Ectodermal cell (in vitro differentiated cells): ENCODE measurements around the gene TMSB4X.

ENCODE experiments used
- H3K27ac ChIP-seq: 2 replicates; pipeline ENCODE4 v1.7.0; 2013; ENCODE audit warnings: mild to moderate bottlenecking, low read depth, low read length; ENCODE audit not compliant: insufficient read depth, poor library complexity, severe bottlenecking
- H3K27me3 ChIP-seq: 2 replicates; pipeline ENCODE4 v1.7.0; 2013; ENCODE audit warnings: mild to moderate bottlenecking, low read length; ENCODE audit not compliant: insufficient read depth, control insufficient read depth, poor library complexity, severe bottlenecking
- H3K36me3 ChIP-seq: one replicate; pipeline ENCODE4 v1.7.0; 2013; ENCODE audit warnings: low read length; ENCODE audit not compliant: control insufficient read depth, insufficient read depth
- H3K4me1 ChIP-seq: one replicate; pipeline ENCODE4 v1.7.0; 2013; ENCODE audit warnings: low read length; ENCODE audit not compliant: control insufficient read depth, insufficient read depth
- H3K4me3 ChIP-seq: 2 replicates; pipeline ENCODE4 v1.7.0; 2013; ENCODE audit warnings: low read depth, low read length, control low read depth; ENCODE audit not compliant: insufficient read depth
- H3K9me3 ChIP-seq: 2 replicates; pipeline ENCODE4 v1.7.0; 2013; ENCODE audit warnings: mild to moderate bottlenecking, low read length, moderate library complexity; ENCODE audit not compliant: control insufficient read depth
- WGBS, 2 experiments: methylation state at CpG; one replicate each; pipeline ENCODE4 v1.1.7; 2013; ENCODE audit warnings: missing lambda C conversion rate in 2 of 2; 5-methylcytosine and 5-hydroxymethylcytosine counted together

Gene TMSB4X

GRCh38 chrX:12993826-12994225 is 18.9 kb downstream of the TMSB4X start:
- Histone ChIP-seq H3K27me3 (no peaks in the 10 kb centered on the region), H3K27ac (no peak overlapping the region), H3K36me3 (no peaks in the 10 kb centered on the region), H3K9me3 (no peaks in the 10 kb centered on the region), H3K4me3 (no peak overlapping the region), H3K4me1 (no peaks in the 10 kb centered on the region)
- 88 to 92% methylated on average over 1 of the region's 1 CpG for WGBS, 2 experiments

GRCh38 chrX:12994321-12994720 is 19.4 kb downstream of the TMSB4X start:
- H3K27ac ChIP-seq = no peak overlapping the region
- WGBS, 2 experiments = 74 to 93% methylated on average over 2 to 4 of the region's 4 CpGs
- no peak overlapping the region for H3K4me3 ChIP-seq
- H3K27me3 ChIP-seq = no peaks in the 10 kb centered on the region
- no peaks in the 10 kb centered on the region for H3K36me3 ChIP-seq
- H3K9me3 ChIP-seq = no peaks in the 10 kb centered on the region
- H3K4me1 ChIP-seq = no peaks in the 10 kb centered on the region

DNA sequence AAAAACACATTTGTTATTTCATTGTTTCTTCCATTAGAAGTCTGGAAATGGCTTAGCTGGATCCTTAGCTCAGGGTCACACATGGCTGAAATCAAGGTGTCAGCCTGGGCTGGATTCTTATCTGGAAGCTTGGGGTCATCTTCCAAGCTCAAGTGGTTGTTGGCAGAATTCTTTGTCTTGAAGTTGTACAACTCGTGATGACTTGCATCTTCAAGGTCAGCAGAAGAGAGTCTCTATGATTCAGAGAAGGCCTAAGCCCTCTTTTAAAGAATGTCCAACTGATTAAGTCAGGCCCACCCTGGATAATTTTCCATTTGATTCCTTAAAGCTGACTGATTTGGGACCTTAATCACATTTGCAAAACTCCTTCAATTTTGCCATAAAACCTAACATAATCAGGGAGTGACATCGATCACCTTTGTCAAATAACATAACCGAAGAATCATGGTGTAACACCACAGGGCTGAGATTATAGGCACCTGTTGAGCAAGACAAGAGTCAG is 22.1 kb downstream of the TMSB4X start:
- WGBS, 2 experiments = 89 to 97% methylated on average over 3 of the region's 3 CpGs

DNA sequence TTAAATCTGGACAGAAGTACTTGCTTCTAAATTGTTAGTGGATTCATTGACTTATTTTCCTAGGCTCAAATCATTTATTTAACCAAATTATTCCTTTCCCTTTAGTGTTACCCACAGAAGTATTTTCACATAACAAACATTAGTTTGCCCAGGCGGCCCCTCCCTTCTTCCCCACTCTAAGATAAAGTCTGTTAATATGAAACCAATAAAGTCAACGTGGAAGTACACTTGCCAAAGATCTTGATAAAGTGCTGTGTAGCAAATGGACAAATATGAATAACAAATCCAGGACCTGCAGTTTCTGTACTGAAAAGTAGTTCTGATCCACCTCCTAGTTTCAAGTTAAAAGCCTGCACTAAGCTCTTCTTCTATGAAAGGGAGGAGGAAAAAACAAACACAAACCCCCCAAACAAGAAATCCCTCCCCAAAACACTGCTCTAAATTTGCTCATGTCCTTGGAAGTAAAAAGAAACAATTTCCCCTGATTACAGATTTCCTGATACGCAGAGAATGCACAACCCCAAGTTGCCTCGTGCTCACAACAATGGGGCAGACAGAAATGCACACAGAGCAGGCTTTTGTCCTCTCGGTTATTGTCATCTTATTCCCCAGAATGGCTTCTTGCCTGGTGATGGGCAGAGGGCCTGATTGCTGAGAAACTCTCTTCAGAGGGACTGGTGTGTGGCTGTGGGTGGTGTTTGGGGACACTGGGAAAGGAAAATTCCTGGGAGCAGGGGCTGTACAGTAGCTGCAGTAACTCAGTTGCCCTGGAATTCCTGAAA is 23.2 kb downstream of the TMSB4X start:
- Histone ChIP-seq H3K4me1 (no peaks in the 10 kb centered on the region), H3K36me3 (no peaks in the 10 kb centered on the region), H3K27me3 (no peaks in the 10 kb centered on the region), H3K27ac (no peak overlapping the region), H3K4me3 (no peak overlapping the region), H3K9me3 (no peaks in the 10 kb centered on the region)
- 30 to 46% methylated on average over 4 to 5 of the region's 5 CpGs for WGBS, 2 experiments

More for the DNA sequence above, 22.1 kb downstream of the TMSB4X start:
- Histone ChIP-seq H3K27me3 (no peaks in the 10 kb centered on the region), H3K27ac (no peak overlapping the region), H3K36me3 (no peaks in the 10 kb centered on the region), H3K4me1 (no peaks in the 10 kb centered on the region), H3K4me3 (no peak overlapping the region), H3K9me3 (no peaks in the 10 kb centered on the region)

GRCh38 chrX:12999422-12999821 is 24.5 kb downstream of the TMSB4X start:
- Histone ChIP-seq H3K27ac (no peak overlapping the region), H3K36me3 (no peaks in the 10 kb centered on the region), H3K4me3 (no peak overlapping the region)

DNA sequence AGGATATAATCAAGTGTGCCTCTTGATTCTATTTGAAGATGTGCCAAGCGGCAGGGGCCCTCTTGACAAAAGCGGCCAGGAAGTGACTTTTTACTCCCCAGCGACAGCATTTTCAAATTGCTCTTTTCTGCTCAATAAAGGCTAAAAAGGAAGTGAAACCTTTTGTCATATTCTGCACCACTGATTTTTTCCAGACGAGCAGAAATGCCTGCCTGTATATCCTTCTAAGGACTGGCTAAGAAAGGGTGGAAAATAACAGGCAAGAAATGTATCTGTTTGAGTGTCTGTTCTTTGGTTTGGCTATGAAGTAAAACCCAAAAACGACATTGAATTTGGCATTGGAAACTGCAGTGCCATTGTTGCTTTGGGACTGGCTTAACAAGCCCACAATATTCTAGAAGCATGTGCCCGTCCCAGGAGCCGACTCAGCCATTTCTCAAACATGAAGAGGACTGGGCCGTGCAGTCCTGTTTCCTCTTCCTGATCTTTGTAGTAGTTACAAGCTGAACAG is 25.4 kb downstream of the TMSB4X start:
- H3K9me3 ChIP-seq = no peaks in the 10 kb centered on the region
- H3K4me3 ChIP-seq = no peak overlapping the region
- no peaks in the 10 kb centered on the region for H3K27me3 ChIP-seq
- no peak overlapping the region for H3K27ac ChIP-seq
- no peaks in the 10 kb centered on the region for H3K4me1 ChIP-seq
- WGBS, 2 experiments = 69 to 72% methylated on average over 7 to 8 of the region's 8 CpGs
- H3K36me3 ChIP-seq = no peaks in the 10 kb centered on the region

More at GRCh38 chrX:12999422-12999821, 24.5 kb downstream of the TMSB4X start:
- Histone ChIP-seq H3K27me3 (no peaks in the 10 kb centered on the region), H3K4me1 (no peaks in the 10 kb centered on the region), H3K9me3 (no peaks in the 10 kb centered on the region)
- 49 to 50% methylated on average over 7 of the region's 9 CpGs for WGBS, 2 experiments

- Histone ChIP-seq H3K27me3 (no peaks in the 10 kb centered on the region), H3K36me3 (no peaks in the 10 kb centered on the region), H3K4me1 (no peaks in the 10 kb centered on the region), H3K27ac (no peak overlapping the region), H3K4me3 (no peak overlapping the region), H3K9me3 (no peaks in the 10 kb centered on the region)
- WGBS, 2 experiments = 85 to 96% methylated on average over 4 of the region's 5 CpGs
Measured at GRCh38 chrX:13001097-13001496, 26.2 kb downstream of the TMSB4X start.

DNA sequence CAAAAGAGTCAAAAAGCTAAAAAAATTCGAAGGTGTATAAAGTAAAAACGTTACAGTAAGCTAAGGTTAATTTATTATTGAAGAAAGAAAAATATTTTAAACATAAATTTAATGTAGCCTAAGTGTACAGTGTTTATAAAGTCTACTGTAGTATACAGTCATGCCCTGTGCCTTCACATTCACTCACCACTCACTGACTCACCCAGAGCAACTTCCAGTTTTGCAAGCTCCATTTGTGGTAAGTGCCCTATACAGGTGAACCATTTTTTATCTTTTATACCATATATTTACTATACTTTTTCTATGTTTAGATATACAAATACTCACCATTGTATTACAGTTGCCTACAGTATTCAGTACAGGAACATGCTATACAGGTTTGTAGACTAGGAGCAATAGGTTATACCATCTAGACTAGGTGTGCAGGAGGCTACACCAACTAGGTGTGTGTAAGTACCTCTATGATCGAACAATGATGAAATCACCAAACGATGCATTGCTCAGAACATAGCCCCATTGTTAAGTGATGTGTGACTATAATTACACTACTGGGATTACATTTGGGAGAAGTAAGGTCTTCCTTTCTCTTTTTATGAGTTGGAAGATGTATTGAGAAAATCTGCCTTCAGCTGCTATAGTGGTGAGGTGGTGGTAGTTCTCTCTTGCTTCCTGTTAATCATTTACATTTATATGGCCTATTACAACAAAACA is 27.2 kb downstream of the TMSB4X start:
- Histone ChIP-seq H3K9me3 (no peaks in the 10 kb centered on the region), H3K36me3 (no peaks in the 10 kb centered on the region), H3K4me1 (no peaks in the 10 kb centered on the region), H3K27ac (no peak overlapping the region), H3K27me3 (no peaks in the 10 kb centered on the region), H3K4me3 (no peak overlapping the region)
- WGBS, 2 experiments = 86 to 98% methylated on average over 2 of the region's 4 CpGs

GRCh38 chrX:13005661-13006473 is 31.0 kb downstream of the TMSB4X start:
- no peaks in the 10 kb centered on the region for H3K4me1 ChIP-seq
- no peak overlapping the region for H3K4me3 ChIP-seq
- H3K36me3 ChIP-seq = no peaks in the 10 kb centered on the region
- WGBS, 2 experiments = 89 to 94% methylated on average over 7 to 9 of the region's 9 CpGs
- no peaks in the 10 kb centered on the region for H3K9me3 ChIP-seq
- no peaks in the 10 kb centered on the region for H3K27me3 ChIP-seq
- H3K27ac ChIP-seq = no peak overlapping the region
